ENCODE data around the gene HMX2.
"Not testable (repeated sequence)": the region's sequence is repeated elsewhere in the genome, so short reads cannot be mapped to it uniquely, and the experiment has no call there.

HMX2 gene

DNA sequence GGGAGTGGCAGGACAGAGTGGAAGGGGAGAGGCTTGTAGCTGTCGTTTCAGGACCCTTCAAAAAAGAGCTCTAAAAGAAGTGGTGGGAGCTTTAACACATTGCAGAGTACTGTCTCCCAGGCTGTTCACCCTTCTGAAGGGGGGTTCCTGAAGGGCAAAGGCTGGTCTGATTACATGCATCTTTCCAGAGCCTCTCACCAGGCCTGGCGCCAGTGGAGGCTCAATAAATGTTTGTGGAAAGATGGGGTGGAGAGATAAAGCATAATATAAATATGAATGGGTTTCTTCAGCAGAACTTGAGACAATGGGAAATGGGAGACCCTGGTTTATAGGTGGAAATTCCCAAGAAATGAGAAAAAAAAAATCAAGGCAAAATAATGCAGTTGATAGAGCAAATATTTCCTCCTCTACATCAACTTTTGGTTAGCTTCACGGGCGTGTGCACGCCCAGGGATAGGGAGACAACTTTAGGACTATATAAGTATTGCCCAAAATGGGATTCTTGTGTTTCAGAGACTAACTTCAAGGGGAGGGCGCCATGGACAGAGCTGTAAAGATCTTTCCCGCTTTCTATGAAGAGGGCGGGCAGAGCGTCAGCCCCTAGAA, 5.7 kb downstream of the HMX2 start:
- DNase-seq, result no peak

DNA sequence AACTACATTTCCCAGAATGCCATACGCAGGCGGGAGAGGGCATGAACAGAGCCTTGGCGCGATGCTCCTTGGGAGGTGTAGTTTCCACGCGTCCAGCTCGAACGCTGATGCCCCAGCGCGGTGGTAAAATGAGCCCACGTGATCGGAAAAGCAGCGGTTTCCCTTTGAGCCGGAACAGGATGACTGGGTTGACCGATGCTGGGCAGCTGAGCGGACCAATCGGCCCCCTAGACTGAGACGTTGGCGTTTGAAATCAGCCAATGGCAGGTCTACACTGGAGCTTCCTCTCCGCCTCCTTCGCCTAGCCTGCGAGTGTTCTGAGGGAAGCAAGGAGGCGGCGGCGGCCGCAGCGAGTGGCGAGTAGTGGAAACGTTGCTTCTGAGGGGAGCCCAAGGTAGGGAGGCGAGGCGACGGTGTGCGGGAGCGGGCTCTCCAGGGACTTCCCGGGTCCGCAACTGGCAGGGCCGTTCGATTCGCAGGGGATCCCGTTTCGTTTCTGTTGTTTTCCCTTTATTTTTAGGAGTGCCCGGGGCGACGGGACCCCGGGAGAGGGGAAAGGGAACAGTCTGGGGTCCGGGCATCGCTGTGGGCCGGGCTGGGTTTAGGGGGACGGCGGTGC, 6.3 kb downstream of the HMX2 start, which contains the start of gene BUB3:
TSS of gene BUB3 (plus strand) at position 311 of the 619 bp plus-strand sequence. CDS start 516 bp downstream, outside the sequence.
- peak; percentile 71 to 86 (median 84) for DNase-seq

DNA sequence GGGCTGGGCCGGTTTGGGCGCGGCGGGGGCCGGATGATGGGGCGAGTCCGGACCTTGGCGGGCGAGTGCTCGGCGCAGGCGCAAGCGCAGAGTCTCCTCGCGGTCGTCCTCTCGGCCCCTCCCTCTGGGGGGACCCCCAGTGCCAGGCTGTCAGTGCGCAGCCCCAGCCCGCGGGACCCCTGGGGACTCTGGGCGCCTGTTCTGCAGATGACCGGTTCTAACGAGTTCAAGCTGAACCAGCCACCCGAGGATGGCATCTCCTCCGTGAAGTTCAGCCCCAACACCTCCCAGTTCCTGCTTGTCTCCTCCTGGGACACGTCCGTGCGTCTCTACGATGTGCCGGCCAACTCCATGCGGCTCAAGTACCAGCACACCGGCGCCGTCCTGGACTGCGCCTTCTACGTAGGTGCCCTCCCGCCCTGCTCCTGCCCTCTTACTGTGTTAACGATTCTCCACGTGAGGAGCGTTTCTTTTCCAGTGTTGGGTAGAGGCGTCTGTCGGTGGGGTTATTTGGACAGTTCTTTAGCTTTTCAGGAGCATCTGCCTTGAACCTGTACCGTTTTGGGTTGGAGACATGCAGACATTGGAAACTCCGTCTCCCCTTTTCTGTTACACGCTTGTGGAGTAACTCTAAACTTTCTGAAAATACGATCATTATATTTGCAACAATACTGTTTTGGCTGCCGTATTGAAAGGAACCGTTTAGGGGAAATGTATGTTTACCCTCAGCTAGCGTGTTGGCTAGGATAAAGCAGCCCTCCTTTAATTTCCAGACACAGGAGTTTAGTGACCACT, 7.0 kb downstream of the HMX2 start:
- DNase-seq, result no peak

DNA sequence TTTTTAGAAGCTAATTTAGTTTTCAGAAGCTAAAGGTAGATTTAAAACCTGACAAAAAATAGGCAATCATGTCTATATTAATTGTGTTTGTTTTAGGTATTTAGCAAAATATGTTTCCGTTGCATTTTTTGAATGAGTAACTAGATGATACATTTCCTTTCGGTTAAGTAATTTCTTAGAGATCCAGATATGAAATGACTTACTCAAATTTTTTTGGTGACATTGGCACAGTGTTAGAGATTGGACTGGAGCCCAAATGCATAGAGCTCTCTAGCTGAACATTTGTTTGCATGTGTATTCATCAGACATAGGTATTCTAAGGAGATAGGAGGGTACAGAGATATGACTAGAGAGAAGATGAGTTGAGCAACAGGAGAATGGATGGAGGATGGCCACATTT, 8.1 kb downstream of the HMX2 start:
- DNase-seq, result no peak

DNA sequence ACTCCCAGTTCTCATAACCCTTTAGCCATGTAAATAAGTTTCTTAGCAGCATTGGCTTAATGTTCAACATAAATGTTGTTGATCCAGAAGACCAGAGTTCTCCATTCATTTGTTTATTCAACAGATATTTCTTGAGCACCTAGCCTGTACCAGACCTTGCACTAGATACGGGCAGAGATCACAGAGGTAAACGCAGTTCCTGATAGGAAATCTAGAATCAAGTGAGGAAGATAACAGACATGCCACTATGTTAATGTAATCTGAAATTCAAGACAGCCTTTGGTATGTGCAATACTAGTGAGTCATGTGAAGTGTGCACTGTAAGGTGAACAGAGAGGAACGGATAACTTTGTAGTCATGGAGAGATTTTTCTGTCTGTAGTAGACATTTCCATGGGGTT, 9.3 kb downstream of the HMX2 start:
- no peak for DNase-seq

DNA sequence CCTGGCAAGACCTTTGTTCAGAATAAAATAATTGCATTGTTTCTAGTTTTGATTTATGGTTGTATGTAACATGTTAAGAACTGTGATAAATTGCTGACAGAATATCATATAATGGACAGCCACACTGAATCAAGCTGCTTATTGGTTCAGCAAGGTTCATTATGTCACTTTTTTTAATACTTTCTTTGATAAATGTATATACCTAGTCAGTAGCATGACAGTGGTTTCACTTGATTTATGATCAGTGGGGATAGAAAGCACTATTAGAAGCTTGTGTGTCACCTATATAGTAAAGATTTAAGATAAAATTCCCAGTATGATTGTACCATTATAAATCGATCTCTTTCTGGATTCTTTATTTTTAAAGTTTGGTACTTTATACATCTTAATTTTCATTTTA, 10.7 kb downstream of the HMX2 start:
- DNase-seq, result no peak

DNA sequence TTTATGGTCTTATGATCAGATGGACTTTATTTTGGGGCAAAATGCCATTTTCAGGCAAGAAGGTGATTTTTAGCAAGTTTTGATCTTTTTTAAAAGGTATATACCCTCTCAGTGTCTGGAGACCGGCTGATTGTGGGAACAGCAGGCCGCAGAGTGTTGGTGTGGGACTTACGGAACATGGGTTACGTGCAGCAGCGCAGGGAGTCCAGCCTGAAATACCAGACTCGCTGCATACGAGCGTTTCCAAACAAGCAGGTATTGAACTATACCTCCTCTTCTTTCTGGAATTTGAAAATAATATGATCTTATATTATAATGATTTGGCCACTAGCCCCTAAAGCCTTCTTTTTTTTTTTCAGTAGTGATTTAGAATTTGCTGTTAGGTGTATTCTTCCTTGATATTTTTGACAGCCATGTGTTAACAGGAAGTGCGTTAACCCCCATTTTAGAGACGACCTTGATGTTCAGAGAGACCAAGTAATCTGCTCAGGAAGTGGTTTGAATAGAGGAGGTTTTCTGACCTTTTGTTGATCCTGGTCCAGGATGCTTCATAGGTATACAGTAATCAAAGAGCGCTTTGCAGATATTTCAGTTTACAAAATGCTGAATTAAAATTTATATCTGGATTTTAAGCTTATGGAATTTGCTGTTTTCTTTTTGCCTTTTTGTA, 12.5 kb downstream of the HMX2 start:
- no peak for DNase-seq

DNA sequence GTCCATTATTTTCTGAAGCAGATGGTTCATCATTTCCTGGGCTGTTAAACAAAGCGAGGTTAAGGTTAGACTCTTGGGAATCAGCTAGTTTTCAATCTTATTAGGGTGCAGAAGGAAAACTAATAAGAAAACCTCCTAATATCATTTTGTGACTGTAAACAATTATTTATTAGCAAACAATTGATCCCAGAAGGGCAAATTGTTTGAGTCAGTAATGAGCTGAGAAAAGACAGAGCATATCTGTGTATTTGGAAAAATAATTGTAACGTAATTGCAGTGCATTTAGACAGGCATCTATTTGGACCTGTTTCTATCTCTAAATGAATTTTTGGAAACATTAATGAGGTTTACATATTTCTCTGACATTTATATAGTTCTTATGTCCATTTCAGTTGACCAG, 16.4 kb downstream of the HMX2 start:
- no peak for DNase-seq

DNA sequence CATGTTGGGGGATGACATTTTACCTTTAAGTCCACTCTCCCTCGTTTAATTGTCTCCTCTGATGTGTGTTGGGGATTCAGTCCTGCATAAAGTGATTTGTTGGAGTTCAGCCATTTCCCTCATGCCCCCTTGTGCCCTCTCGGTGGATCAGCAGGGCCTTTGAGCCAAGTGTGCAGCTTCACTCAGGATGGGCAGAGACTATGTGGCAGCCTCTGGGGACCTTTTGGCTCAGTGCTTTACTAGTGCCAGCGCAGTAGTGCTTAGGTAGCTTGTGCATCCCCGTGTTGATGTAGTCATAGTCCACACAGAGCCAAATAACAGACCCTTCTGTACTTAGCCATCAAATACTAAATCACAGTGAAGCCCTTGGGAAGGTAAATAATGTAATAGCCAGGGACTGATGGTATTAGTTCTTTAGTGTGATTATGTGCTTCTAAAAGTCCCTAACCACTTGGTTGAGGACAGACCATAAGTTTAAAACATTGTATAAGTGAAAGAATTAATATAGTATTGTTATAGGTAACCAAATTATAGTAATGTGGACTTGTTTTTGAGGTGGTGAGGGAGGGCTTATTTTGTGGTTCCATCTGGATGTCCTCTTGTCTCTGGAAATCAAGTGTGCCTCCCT, 17.6 kb downstream of the HMX2 start:
- no peak for DNase-seq

DNA sequence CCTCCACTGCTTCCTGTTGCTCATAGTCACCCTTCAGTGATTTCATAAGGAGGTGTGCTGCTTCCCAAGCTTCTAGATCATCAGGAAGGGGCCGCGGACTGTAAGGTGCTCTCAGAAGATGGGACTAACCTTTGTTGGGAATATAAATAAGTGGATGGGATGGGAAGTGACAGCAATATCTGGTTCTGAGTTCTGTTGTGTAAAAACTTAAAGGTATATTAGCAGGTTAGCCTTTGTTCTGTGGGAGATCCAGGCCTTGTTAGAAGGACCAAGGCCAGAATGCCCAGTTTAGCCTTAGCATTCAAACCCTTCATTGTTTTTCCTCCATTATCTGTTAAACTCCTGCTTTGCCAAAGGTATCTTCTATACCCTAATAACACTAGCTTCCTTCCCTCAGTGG, 18.7 kb downstream of the HMX2 start:
- DNase-seq, result no peak

DNA sequence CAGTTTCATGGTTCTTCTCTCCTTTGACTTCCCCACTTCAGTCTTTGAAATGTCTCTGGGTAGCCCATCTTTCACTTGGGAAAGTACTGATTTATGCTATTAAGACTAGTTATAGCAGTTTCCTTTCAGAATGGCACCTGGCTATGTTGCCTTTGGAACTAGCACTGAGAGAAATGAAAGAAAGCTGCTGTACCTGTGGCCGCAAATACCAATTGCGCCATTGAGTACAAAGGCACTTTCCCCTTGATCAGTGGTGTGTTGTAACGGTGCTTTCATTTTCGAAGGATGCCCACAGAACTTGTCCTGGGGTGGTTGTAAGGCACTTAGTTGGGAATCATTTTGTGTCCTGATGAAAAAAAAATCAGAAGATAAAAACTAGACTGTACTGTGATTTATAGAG, 23.0 kb downstream of the HMX2 start:
- DNase-seq, result no peak

DNA sequence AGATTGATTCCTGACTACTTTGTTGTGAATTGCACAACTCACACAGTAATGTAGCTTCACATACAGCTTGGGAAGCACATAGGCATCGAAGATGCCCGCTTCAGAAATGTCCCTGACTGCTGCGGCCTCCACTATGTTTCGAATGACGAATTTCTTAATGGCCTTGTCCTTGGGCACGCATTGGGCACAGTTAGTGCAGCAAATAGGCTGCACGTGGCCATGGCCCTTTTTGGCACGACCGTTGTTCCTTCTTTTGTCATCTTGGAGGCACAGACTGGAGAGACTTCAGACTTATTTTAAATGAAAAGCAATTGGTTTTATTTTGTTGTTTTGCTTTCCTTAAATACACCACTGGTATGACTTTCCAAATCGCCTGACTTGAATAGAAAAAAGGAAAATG, 23.7 kb downstream of the HMX2 start:
- not testable (repeated sequence) for DNase-seq

DNA sequence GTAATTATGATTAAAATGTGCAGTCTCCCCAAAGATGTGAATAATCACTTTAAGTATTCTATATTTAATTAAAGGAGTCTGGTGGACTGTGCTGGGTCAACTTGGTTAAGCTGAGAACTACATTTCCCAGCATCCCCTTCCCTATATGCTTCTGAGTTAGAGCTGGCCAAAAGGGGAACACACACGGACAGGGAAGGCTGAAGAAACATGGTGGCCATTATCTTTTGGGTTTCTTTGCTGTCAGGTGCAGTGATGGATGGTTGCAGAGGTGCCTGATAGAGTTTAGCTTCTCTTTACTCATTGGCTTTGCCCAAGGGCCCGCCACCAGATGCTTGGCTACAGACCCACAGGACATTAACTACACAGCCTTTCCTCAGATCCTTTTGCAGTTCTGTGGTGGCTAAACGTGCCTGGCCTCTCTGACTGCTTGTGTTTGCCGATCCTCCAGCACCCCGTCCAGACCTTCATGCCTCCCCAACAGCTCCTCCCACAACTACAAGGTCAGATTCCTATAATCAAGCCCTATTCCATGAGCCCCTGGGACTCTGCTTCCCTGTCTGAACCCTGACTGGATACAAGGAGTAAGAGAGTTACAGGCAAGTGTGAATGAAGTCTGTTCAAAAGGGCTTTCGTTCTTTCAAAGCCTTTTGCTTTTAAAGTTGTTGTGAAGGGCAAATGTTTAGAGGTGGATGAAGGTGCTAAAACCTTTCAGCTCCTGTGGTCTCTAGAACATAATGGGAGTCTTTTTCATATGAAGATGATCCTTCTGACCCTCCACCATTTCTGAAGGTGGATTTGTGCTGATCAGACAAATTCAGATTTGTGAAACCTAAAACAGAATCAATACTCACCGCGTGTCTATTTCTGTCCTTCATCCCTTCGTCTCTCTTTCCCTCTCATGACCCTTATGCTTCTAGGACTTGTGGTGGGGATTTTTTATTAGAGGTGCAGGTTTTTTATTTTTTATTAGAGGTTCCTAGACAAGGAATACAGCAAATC, 27.8 kb downstream of the HMX2 start:
- no peak for DNase-seq

DNA sequence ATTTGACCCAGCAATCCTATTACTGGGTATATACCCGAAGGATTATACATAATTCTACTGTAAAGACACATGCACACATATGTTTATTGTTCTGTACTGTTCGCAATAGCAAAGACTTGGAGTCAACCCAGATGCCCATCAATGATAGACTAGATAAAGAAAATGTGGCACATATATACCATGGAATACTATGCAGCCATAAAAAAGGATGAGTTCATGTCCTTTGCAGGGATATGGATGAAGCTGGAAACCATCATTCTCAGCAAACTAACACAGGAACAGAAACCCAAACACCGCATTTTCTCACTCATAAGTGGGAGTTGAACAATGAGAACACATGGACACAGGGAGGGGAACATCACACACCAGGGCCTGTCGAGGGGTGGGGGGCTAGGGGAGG, 30.5 kb downstream of the HMX2 start:
- not testable (repeated sequence) for DNase-seq

DNA sequence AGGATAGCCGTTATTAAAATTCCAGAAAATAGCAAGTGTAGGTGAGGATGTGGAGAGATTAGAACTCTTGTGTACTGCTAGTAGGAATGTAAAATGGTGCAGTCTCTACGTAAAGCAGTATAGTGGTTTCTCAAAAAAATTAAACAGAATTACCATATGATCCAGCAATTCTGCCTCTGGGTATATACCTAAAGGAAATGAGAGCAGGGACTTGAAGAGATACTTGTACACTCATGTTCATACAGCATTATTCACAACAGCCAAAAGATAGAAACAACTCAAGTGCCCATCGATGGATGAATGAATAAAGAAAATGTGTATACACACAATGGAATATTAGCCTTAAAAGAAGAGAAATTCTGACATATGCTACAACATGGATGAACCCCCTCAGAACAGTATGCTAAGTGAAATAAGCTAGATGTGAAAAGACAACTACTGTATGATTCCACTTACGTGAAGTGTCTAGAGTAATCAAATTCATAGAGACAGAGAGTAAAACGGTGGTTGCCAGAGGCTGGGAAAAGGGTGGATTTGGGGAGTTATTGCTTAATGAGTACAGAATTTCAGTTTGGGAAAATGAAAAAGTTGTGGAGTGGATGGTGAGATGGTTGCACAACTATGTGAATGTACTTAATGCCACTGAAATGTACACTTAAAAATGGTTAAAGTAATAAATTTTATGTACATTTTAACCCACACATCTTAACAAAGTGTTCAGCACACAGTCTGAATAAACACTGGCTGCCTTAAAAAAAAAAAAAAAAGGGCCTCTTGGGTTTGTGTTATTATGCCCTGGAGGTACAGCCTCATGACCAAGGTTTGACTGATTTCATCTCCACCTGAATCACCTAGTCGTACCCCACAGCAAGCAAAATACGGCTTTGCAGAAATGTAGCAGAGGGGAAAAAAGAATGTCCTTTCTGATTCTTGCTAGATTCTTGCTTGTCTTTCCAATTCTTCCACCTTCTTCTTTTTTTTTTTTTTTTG, 32.5 kb downstream of the HMX2 start:
- no peak for DNase-seq

DNA sequence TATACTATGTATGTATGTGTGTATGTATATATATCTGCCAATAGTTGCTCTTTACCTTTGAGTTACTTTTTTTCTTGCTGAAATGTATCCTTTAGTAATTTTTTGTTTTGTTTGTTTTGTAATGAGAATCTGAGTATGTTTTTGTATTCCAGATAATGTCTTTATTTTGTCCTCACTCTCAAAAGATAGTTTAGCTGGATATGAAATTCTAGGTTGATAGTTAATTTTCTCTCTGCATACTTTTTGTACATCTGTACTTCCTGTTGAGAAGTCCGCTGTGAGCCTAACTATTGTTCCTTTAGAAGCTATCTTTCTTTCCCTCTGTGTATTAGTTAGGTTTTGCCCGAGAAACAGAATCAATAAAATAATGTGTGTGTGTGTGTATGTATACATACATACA, 35.8 kb downstream of the HMX2 start:
- DNase-seq, result no peak

DNA sequence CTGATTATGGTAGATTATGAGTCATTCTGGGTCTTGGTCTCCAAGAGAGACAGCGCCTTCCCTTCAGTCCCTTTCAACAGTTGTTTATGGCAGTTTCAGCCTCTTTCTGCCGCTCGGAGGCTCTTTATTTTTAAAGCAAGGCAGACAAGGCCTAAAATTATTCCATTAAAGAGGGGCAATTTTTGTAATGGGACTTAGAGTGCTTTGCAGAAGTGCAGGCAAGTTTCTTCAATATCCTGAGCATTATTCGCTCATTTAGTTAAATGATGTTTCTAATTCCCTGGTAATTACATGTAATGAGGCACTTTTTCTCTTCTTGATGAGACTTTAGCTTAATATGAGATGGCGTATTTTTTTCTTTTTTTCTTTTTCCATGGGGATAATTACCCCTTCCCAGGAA, 39.8 kb downstream of the HMX2 start:
- no peak for DNase-seq

DNA sequence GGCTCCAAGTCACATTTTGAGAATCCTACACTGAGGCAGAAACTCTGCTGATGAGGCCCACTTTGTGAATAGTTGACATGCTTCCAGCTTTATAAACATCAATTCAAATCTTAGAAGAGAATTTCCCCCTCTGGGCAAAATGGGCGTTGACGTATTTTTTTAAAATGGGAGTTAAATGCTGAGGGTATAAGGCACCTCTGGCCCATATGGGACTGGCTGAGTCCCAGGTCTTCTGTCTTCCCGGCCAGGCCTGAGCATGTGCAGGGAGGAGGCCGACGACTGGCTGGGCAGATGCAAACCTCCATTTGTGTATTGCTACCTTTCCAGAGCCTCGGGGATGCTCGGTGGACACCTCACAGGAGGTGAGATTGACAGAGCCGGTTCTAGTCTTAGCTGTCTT, 44.0 kb downstream of the HMX2 start:
- DNase-seq, result no peak

DNA sequence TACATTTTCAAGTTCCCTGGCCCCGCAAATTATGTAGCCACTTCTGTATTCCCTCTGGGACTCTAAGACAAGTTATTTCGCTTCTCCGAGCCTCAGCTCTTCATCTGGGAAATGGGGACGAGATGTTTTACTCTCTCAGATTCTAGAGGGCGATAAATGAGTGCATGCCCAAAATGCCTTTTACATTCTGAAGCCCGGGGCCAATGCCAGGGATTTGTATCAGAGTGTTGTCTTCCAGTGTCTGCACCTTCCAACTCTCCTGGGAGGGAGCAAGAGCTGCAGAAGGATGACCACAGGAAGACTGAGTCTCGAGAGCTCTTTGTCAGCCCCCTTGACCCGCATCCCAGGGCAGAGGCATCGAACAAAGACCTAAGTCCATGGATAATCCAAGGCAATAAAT, 46.1 kb downstream of the HMX2 start:
- DNase-seq, result no peak

Measured in activated naive CD4-positive, alpha-beta T cell (primary cell).